ENCODE measurements around the gene ZDHHC8. TPM values are rescaled to one million over a fixed set of nuclear protein-coding genes. Genes with fewer than 3 reads are reported as not detected.

ZDHHC8 gene
- total RNA-seq, 2 experiments from 2014 or later = 26.4 to 31.3 TPM

DNA sequence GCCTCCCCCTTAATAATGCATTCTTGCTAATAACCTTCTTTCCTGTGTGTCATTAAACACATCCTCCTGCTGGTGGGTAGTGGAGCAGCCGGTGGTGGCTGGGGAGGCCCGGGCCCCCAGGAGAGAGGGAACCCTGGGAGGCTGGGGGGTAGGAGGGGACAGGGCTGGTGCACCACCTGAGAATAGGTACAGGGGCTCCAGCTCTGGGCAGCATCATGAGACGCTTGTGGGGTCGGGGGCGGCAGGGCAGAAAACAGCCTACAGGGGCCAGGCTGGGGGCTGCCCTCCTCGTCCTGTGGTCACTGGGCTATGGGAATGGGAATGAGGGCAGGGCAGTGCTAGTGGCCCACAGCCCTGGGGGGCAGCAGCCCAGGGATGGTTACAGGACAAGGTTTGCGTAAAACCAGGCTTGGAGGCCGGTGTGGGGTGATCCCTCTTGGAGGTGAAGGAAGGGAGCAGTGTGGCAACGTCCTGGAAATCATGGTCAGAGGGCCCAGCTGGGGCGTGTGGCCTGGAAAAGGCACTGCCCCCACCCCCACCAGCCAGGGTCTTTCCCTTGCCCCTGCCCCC, 37.7 kb downstream of the ZDHHC8 start:
- no peaks in the 10 kb centered on the region for H3K27me3 Mint-ChIP-seq (ENCODE audit: low read depth)
- no peaks in the 10 kb centered on the region for H3K9me3 Mint-ChIP-seq
- no peak overlapping the region for H3K27ac Mint-ChIP-seq
- H3K36me3 Mint-ChIP-seq (ENCODE audit: low read depth) = no peaks in the 10 kb centered on the region
- no peaks in the 10 kb centered on the region for H3K4me1 Mint-ChIP-seq (ENCODE audit: low read depth)
- intact Hi-C loops (cut with micrococcal nuclease) = no loop called here
- CTCF ChIA-PET = no interaction called here
- H3K4me3 Mint-ChIP-seq = no peak overlapping the region
- DNase-seq = no peak

DNA sequence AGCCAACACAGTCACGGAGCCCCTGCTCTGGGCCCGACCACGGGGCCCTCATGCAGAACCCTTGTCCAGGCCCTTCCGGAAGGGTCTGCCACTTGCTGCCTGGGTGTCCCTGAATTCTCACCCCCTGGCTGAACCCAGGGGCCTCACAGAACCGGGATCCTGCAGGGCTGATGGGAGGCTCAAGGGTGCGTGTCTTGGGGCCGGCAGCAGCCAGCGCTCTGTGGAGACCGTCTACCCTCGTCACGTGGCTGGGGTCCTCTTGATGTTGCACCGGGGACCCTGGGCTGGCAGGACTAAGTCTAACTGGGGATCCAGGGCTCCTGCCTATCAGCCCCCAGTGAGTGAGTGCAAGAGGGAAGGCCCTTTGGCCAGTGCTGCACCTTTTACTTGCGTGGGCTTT, 38.6 kb downstream of the ZDHHC8 start:
- DNase-seq = no peak
- Mint-ChIP-seq H3K4me3 (no peak overlapping the region), H3K36me3 (ENCODE audit: low read depth) (no peaks in the 10 kb centered on the region), H3K27ac (no peak overlapping the region), H3K4me1 (ENCODE audit: low read depth) (no peaks in the 10 kb centered on the region), H3K9me3 (no peaks in the 10 kb centered on the region), H3K27me3 (ENCODE audit: low read depth) (no peaks in the 10 kb centered on the region)
- CTCF ChIA-PET = no interaction called here
- intact Hi-C loops (cut with micrococcal nuclease) = no loop called here

DNA sequence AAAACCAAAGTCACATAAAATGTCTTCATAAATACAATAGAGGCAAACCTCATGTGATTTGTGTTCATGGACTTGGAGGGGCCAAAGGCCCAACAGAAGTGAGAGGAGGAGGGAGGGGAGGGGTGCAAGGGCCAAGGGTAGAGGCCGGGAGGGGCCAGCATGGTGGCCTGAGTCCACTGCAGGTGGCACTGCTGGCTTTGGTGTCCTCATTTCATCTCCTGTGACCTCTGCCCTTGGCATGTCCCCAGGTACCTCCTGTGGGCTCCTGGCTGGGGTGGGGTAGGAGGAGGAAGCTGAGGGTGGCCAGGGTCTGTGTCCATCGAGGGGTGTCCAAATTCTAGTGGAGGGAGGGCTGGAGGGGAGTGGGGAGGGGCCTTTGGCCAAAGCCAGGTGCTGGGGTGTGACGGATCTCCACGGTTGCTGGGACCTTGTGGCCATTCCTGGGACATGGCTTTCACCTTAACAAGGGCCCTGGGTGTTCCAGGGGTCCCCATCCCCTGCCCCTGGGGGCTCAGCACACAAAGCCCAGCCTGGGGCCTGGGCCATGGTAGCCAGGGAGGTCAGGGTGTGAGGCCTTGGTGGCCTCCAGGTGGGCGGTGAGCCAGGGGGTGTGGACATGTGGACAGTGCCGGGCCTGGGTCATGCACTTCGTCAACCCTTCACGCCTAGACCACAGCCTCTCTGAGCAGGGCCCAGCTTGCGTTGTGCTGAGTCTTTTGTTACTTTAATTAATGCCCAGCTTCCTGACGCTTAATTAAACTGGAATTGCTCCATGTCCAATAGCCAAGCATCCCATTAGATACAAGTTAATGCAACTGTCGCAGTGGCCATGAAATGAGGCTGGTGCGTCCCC, 39.9 kb downstream of the ZDHHC8 start:
- Mint-ChIP-seq H3K4me1 (ENCODE audit: low read depth) (no peaks in the 10 kb centered on the region), H3K27ac (no peak overlapping the region), H3K36me3 (ENCODE audit: low read depth) (no peaks in the 10 kb centered on the region), H3K9me3 (no peaks in the 10 kb centered on the region), H3K4me3 (no peak overlapping the region), H3K27me3 (ENCODE audit: low read depth) (no peaks in the 10 kb centered on the region)
- intact Hi-C loops (cut with micrococcal nuclease) = no loop called here
- CTCF ChIA-PET = no interaction called here
- DNase-seq = no peak

DNA sequence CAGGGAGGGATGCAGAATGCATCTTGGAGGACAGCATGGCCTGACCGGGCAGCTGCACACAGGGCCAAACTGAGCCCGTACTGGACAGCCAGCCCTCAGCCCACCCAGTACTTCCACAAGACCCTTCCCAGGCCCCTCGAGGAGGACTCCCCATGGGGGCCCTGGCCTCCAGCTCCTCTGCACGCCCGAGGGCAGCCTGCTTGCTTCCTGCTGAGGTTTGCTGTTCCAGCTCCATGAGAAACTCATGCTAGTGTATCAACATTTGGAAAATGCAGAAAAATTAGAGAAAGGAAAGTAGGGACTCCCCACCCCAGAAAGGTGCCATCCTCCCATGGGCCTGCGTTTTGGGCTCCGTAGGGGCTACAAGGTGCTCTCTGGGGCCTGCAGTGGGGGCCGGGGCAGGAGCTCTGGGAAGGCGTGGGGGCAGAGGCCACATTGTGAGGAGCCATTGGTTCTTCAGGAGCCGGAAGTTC, 40.6 kb downstream of the ZDHHC8 start:
- no peaks in the 10 kb centered on the region for H3K4me1 Mint-ChIP-seq (ENCODE audit: low read depth)
- H3K4me3 Mint-ChIP-seq = no peak overlapping the region
- H3K27ac Mint-ChIP-seq = no peak overlapping the region
- DNase-seq = no peak
- intact Hi-C loops (cut with micrococcal nuclease) = no loop called here
- no peaks in the 10 kb centered on the region for H3K36me3 Mint-ChIP-seq (ENCODE audit: low read depth)
- no peaks in the 10 kb centered on the region for H3K27me3 Mint-ChIP-seq (ENCODE audit: low read depth)
- CTCF ChIA-PET = no interaction called here
- no peaks in the 10 kb centered on the region for H3K9me3 Mint-ChIP-seq

DNA sequence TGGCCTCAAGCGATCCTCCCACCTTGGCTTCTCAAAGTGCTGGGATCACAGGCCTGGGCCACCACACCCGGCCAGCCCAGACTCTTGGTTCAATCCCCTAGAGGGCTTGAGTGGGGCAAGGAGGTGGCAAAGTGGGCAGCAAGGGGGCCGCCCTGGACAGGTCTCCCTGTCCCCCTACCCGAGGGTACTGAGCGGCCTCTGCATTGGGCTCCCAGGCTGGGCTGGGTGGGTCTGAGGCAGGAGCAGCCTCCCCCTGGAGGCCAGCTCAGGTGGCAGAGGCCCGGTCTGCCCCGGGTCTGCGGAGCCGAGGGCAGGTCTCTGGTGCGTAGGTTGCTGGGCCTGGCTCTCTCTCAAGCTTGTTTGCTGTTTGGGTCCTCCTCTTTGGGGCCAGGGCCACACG, 41.6 kb downstream of the ZDHHC8 start:
- intact Hi-C loops (cut with micrococcal nuclease) = no loop called here
- Mint-ChIP-seq H3K4me3 (no peak overlapping the region), H3K27ac (no peak overlapping the region), H3K4me1 (ENCODE audit: low read depth) (no peaks in the 10 kb centered on the region), H3K9me3 (no peaks in the 10 kb centered on the region), H3K27me3 (ENCODE audit: low read depth) (no peaks in the 10 kb centered on the region), H3K36me3 (ENCODE audit: low read depth) (no peaks in the 10 kb centered on the region)
- no peak for DNase-seq
- CTCF ChIA-PET = no interaction called here

DNA sequence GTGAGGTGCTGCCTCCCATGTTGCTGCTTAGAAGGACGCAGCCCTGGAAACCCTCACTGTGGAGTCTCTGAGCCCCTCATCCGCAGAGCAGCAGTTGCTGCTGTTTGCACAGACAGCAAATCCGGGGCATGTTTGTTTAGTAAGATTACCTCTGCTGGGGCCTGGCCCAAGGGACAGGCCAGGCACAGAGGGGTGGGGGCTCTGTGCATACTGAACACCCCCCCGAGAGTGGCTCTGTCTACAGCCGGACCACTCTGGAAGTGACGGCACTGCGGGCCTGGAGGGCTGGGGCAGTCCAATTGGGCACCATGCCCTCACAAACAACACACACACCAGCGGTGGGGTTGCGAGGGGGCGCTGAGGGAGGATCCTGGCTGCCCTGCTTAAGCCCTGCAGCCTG, 42.2 kb downstream of the ZDHHC8 start:
- H3K4me1 Mint-ChIP-seq (ENCODE audit: low read depth) = no peaks in the 10 kb centered on the region
- H3K27ac Mint-ChIP-seq = no peak overlapping the region
- no peaks in the 10 kb centered on the region for H3K27me3 Mint-ChIP-seq (ENCODE audit: low read depth)
- H3K9me3 Mint-ChIP-seq = no peaks in the 10 kb centered on the region
- H3K4me3 Mint-ChIP-seq = no peak overlapping the region
- no peak for DNase-seq
- intact Hi-C loops (cut with micrococcal nuclease) = no loop called here
- CTCF ChIA-PET = no interaction called here
- H3K36me3 Mint-ChIP-seq (ENCODE audit: low read depth) = no peaks in the 10 kb centered on the region

DNA sequence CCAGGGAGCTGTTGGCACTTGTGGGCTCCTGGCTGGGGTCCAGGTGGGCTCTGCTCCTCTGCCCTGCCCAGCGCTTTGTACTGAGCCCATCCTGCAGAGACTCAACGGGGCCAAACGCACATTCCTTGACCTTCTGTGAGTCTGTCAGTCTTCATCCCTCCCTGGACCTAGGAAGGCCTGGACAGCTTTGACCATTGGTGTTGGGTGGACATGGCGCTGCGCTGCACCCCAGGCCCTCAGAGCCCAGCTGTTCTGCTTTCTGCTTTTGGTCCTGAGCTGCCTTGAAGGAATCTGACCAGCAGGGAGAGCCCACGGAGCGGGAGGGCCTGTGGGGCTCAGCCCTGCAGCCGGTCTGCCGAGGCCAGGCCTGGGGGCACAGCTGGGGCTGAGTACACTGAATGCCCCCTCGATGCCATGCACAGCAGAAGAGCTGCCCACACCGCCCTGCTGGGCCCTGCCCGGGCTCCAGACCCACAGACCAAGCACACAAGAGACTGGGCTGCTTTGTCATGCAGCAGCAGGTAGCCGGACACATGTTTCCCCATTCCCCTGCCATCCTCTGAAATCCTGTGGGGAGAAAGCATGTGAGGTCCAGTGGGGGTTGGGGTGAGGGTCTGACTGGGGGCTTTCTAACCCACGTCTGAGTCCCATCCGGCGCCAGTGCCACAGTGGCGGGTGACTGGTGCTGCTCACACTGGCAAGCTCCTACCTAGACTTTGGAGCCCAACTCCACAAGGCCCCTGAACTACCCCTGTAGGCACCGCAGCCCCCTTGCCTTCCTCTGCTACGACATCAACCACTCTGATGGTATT, 43.4 kb downstream of the ZDHHC8 start:
- H3K27ac Mint-ChIP-seq = no peak overlapping the region
- no peaks in the 10 kb centered on the region for H3K4me1 Mint-ChIP-seq (ENCODE audit: low read depth)
- CTCF ChIA-PET = interaction anchor here (0.6 kb wide), 1 partner anchor 18 kb away, joined by 3 read pairs; no protein-coding TSS in a partner anchor
- no peaks in the 10 kb centered on the region for H3K9me3 Mint-ChIP-seq
- intact Hi-C loops (cut with micrococcal nuclease) = no loop called here
- no peak overlapping the region for H3K4me3 Mint-ChIP-seq
- no peaks in the 10 kb centered on the region for H3K36me3 Mint-ChIP-seq (ENCODE audit: low read depth)
- no peak for DNase-seq
- H3K27me3 Mint-ChIP-seq (ENCODE audit: low read depth) = no peaks in the 10 kb centered on the region

DNA sequence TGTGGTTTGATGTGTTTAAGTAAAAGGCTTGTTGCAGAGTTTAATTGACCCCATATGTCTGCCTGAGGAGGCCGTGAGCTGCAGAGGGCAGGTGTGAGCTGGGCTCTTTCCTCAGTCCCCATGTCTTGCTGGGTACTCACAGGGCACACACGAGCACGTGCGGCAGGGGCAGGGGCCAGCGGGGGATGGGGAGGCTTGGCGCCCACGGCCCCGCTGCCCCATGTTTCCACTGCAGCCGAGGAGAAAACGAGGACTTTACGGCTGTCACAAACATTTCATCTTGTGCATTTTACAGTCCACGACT, 43.9 kb downstream of the ZDHHC8 start:
- Mint-ChIP-seq H3K27ac (no peak overlapping the region), H3K4me3 (no peak overlapping the region), H3K9me3 (no peaks in the 10 kb centered on the region), H3K36me3 (ENCODE audit: low read depth) (no peaks in the 10 kb centered on the region), H3K27me3 (ENCODE audit: low read depth) (no peaks in the 10 kb centered on the region), H3K4me1 (ENCODE audit: low read depth) (no peaks in the 10 kb centered on the region)
- DNase-seq = no peak
- intact Hi-C loops (cut with micrococcal nuclease) = no loop called here
- CTCF ChIA-PET = no interaction called here

DNA sequence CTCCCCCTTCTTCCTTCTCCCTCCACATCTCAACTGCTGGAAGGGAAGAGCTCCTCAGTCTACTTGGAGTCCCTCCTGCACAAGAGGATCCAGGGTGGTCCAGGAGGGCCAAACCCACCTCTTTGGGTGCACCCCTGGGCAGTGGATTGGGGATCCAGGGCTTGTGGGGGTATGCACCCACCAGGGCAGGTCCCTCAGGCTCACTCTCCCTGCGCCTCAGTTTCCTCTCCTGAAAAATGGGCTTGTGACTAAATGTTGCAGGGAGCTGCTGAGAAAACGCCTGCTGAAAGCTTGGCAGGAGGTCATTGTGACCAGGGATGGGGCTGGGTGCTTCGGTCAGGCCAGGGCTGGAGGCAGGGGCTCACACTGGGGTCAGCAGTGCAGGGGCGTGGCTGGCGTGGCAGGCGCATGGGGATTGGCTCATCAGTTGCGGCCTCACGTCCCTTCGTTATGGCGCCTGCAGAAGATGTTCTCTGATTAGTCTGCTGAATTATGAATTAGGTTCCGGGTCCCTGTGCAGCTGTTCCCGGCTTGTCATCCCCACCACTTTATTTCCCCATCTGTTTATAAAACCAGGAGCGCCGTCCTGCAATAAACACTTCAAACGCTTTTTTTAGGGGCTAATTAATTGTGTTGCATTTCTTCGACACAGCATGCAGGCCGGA, 44.9 kb downstream of the ZDHHC8 start:
- H3K9me3 Mint-ChIP-seq = no peaks in the 10 kb centered on the region
- H3K4me1 Mint-ChIP-seq (ENCODE audit: low read depth) = no peaks in the 10 kb centered on the region
- intact Hi-C loops (cut with micrococcal nuclease) = no loop called here
- no peak overlapping the region for H3K4me3 Mint-ChIP-seq
- no peak for DNase-seq
- H3K27ac Mint-ChIP-seq = no peak overlapping the region
- no peaks in the 10 kb centered on the region for H3K27me3 Mint-ChIP-seq (ENCODE audit: low read depth)
- CTCF ChIA-PET = no interaction called here
- no peaks in the 10 kb centered on the region for H3K36me3 Mint-ChIP-seq (ENCODE audit: low read depth)

DNA sequence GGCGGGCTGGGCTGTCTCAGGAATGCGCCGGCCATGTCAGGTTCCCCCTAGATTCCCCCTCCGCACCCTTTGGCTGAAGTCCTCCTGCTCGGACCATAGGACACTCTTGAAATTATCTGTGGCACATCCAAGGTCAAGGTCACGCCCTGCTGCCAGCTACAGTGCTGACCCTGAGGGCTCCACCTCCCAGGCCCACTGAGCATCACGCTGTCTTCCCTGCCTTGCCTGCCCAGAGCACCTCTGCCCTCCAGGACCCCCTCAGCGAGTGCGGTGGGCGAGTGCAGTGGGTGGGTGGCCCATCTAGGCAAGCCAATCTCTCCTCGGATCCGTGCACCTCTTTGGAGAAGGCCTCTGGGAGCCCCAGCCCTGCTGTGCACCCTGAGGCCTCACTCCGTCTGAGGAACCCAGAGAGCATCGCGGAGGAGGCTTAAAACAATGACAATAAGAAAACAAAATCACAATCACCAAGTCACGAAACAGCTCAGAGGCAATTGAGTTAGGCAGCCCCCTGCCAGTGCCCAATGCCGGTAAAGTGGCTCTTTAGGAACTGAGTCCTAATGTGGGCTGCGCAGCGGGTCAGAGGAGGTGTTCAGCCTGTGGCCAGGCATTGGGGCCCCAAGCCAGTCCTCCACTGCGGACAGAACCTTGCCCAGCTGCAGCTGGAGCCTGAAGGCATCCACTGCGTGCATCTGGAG, 45.8 kb downstream of the ZDHHC8 start:
- CTCF ChIA-PET = no interaction called here
- no peaks in the 10 kb centered on the region for H3K27me3 Mint-ChIP-seq (ENCODE audit: low read depth)
- H3K4me1 Mint-ChIP-seq (ENCODE audit: low read depth) = no peaks in the 10 kb centered on the region
- no peaks in the 10 kb centered on the region for H3K9me3 Mint-ChIP-seq
- H3K4me3 Mint-ChIP-seq = no peak overlapping the region
- intact Hi-C loops (cut with micrococcal nuclease) = no loop called here
- DNase-seq = no peak
- H3K36me3 Mint-ChIP-seq (ENCODE audit: low read depth) = no peaks in the 10 kb centered on the region
- H3K27ac Mint-ChIP-seq = no peak overlapping the region

DNA sequence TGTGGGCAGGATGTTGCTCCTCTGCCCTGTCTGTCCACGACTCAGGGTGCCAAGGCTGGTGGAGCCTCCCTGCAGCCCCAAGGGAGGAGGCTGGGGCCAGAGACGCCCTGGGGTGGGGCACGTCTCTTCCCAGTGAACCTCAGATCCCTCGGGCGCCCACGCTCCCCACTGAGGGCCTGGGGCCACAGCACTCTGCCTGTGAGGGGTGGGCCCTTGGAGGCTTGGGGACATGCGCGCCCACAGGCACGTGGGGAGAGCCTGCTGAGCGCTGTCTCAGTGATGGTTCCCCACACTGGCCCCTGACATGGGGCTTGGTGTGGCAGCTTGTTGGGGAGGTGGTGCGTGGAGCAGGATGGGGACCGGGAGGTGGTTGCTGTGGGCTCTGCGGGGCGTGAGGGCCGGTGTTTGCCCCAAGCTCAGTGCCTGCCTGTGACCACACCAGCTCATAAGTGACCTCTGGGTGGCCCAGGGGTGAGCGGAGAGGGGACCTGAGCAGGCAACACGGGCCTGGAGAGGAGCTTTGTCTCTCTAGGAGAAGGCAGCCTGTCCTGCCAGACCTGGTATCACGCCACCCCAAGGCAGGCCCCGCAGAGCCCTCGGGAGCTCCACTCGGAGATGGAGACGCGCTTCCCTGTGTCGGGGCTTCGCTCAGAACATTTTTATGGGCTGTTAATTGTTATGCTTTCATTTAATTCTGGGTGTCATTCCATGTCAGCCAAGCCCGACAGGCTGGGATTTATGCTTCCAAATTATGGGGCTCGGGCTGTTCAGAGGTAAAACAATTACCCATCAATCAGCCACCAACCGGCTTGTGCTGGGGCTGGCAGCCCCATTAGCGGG, 46.7 kb downstream of the ZDHHC8 start:
- H3K27me3 Mint-ChIP-seq (ENCODE audit: low read depth) = no peaks in the 10 kb centered on the region
- intact Hi-C loops (cut with micrococcal nuclease) = no loop called here
- H3K4me1 Mint-ChIP-seq (ENCODE audit: low read depth) = no peaks in the 10 kb centered on the region
- CTCF ChIA-PET = interaction anchor here (1.0 kb wide), 1 partner anchor 21 kb away, joined by 4 read pairs; no protein-coding TSS in a partner anchor
- H3K36me3 Mint-ChIP-seq (ENCODE audit: low read depth) = no peaks in the 10 kb centered on the region
- DNase-seq = no peak
- no peak overlapping the region for H3K4me3 Mint-ChIP-seq
- no peak overlapping the region for H3K27ac Mint-ChIP-seq
- H3K9me3 Mint-ChIP-seq = no peaks in the 10 kb centered on the region
